ENCODE measurements around the gene ANKS1B. TPM values are rescaled to one million over a fixed set of nuclear protein-coding genes. Genes with fewer than 3 reads are reported as not detected.

Gene ANKS1B
- total RNA-seq, 1 donor from 2014 or later = 2.4 TPM

GRCh38 chr12:99620159-99620479 lies 364.6 kb downstream of the ANKS1B start:
- Histone ChIP-seq H4K20me1 (ENCODE audit: insufficient read depth, low read length) (no peaks in the 10 kb centered on the region), H3K4me2 (ENCODE audit: low read length) (no peak overlapping the region), H3K9ac (ENCODE audit: low read length) (no peak overlapping the region), H3K9me3 (ENCODE audit: insufficient read depth, low read depth, low read length) (no peaks in the 10 kb centered on the region), H3K27me3 (ENCODE audit: insufficient read depth, low read length) (no peaks in the 10 kb centered on the region), H3K36me3 (ENCODE audit: insufficient read depth, low read length) (no peaks in the 10 kb centered on the region), H3K27ac (ENCODE audit: low read depth, low read length) (no peak overlapping the region), H3K4me1 (ENCODE audit: insufficient read depth, low read length) (peaks cover 4% of the 10 kb centered on the region), H3K79me2 (ENCODE audit: insufficient read depth, low read length) (no peaks in the 10 kb centered on the region), H3K4me3 (ENCODE audit: insufficient read depth, low read depth, low read length) (no peak overlapping the region), H2AFZ (ENCODE audit: low read depth, low read length) (no peak overlapping the region)
- peaks cover 3% of the 10 kb centered on the region for H3K4me1 Mint-ChIP-seq (ENCODE audit: low read depth, unreplicated experiment)
- no peaks in the 10 kb centered on the region for H3K27me3 Mint-ChIP-seq (ENCODE audit: low read depth, unreplicated experiment)
- H3K27ac Mint-ChIP-seq (ENCODE audit: unreplicated experiment) = no peak overlapping the region
- H3K4me3 Mint-ChIP-seq (ENCODE audit: unreplicated experiment) = no peak overlapping the region
- peaks cover 26% of the 10 kb centered on the region for H3K9me3 Mint-ChIP-seq (ENCODE audit: unreplicated experiment)
- TF ChIP-seq EZH2 (IDR thresholded peaks at IDR 0.05; ENCODE audit: insufficient read depth, low read length) (no peak), CTCF (IDR thresholded peaks at IDR 0.05; ENCODE audit: insufficient read depth, low read depth, low read length) (no peak)
- DNase-seq (ENCODE audit: low read depth) (no peak), FAIRE-seq (no peak)
- H3K36me3 Mint-ChIP-seq (ENCODE audit: low read depth, unreplicated experiment) = no peaks in the 10 kb centered on the region

DNA sequence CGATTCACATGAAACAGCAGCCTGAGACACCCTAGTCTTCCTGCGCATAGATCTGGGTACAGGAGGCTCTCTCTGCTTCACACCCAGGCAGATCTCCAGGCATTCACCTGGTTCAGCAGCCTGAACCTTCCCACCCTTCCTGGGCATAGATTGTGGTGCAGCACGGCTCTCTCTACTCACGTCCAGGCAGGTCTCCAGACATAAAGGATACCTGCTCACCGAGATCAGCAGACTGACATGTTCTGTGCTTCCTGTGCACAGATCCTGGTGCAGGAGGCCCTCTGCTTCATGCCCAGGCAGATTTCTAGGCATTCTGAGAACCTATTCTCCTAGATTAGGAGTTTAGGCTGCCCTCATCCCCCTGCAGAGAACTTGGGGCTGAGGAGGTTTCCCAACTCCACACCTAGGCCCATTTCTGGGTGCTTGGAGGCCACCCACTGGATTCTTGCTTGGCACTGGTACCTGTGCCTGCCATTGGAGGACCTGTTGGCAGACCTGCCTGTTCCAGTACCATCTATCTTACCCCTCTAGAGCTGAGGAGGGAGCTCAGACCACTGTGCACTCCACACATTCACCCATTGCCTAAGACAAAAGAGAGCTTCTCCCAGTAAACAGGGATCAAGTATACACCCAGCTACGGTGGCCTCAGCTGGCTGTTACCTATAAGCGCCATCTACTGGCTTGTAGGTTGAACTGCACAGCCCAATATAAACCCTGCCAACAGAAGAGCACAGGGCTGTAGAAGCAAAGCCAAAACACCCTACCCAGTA lies 365.2 kb downstream of the ANKS1B start:
- no peak for FAIRE-seq

More for the DNA sequence above, 365.2 kb downstream of the ANKS1B start:
- H3K4me2 ChIP-seq (ENCODE audit: low read length) = no peak overlapping the region
- peak; percentile 26 for DNase-seq (ENCODE audit: low read depth)
- no peaks in the 10 kb centered on the region for H3K36me3 ChIP-seq (ENCODE audit: insufficient read depth, low read length)
- Mint-ChIP-seq H3K36me3 (ENCODE audit: low read depth, unreplicated experiment) (no peaks in the 10 kb centered on the region), H3K27ac (ENCODE audit: unreplicated experiment) (no peak overlapping the region), H3K4me1 (ENCODE audit: low read depth, unreplicated experiment) (peaks cover 3% of the 10 kb centered on the region), H3K4me3 (ENCODE audit: unreplicated experiment) (no peak overlapping the region), H3K9me3 (ENCODE audit: unreplicated experiment) (peaks cover 26% of the 10 kb centered on the region), H3K27me3 (ENCODE audit: low read depth, unreplicated experiment) (no peaks in the 10 kb centered on the region)
- H4K20me1 ChIP-seq (ENCODE audit: insufficient read depth, low read length) = no peaks in the 10 kb centered on the region
- H2AFZ ChIP-seq (ENCODE audit: low read depth, low read length) = no peak overlapping the region
- H3K9ac ChIP-seq (ENCODE audit: low read length) = no peak overlapping the region
- no peak overlapping the region for H3K4me3 ChIP-seq (ENCODE audit: insufficient read depth, low read depth, low read length)
- TF ChIP-seq EZH2 (IDR thresholded peaks at IDR 0.05; ENCODE audit: insufficient read depth, low read length) (no peak), CTCF (IDR thresholded peaks at IDR 0.05; ENCODE audit: insufficient read depth, low read depth, low read length) (peak; percentile 72)
- no peaks in the 10 kb centered on the region for H3K79me2 ChIP-seq (ENCODE audit: insufficient read depth, low read length)
- H3K27ac ChIP-seq (ENCODE audit: low read depth, low read length) = no peak overlapping the region
- no peaks in the 10 kb centered on the region for H3K9me3 ChIP-seq (ENCODE audit: insufficient read depth, low read depth, low read length)
- peaks cover 4% of the 10 kb centered on the region for H3K4me1 ChIP-seq (ENCODE audit: insufficient read depth, low read length)
- H3K27me3 ChIP-seq (ENCODE audit: insufficient read depth, low read length) = no peaks in the 10 kb centered on the region
